Neural cell (in vitro differentiated cells): ENCODE results near the gene CANT1. TPM values are rescaled to one million over a fixed set of nuclear protein-coding genes. Genes with fewer than 3 reads are reported as not detected.
A peak's percentile ranks its signal among the peaks of the same experiment; 100 is the strongest.

ENCODE experiments used
- H2AFZ ChIP-seq: fragments of 200-600, 300-800 bp; sonication (generic), shearing (Covaris generic); 2 replicates; pipeline ENCODE4 v1.6.0; 2014; ENCODE audit warnings: low read depth, mild to moderate bottlenecking, antibody characterized with exemption, low read length, moderate library complexity
- H3F3A ChIP-seq: fragments of 200-600 bp; shearing (Covaris generic); 2 replicates; pipeline ENCODE4 v1.6.1; 2016; ENCODE audit warnings: mild to moderate bottlenecking, moderate library complexity, mixed read lengths, antibody characterized with exemption, low read length; ENCODE audit not compliant: insufficient read depth, poor library complexity, severe bottlenecking
- H3K27ac ChIP-seq: fragments of 200-600, 300-800 bp; sonication (generic), shearing (Covaris generic); 2 replicates; pipeline ENCODE4 v1.5.1; 2014; ENCODE audit warnings: mild to moderate bottlenecking, low read length, moderate library complexity
- H3K27me3 ChIP-seq: fragments of 300-800, 200-600 bp; sonication (generic), shearing (Covaris generic); 2 replicates; pipeline ENCODE4 v1.6.0; 2014; ENCODE audit warnings: mild to moderate bottlenecking, low read depth, low read length, moderate library complexity; ENCODE audit not compliant: insufficient read depth
- H3K36me3 ChIP-seq: fragments of 300-800, 200-600 bp; sonication (generic), shearing (Covaris generic); 2 replicates; pipeline ENCODE4 v1.5.1; 2014; ENCODE audit warnings: mild to moderate bottlenecking, antibody characterized with exemption, low read length, moderate library complexity; ENCODE audit not compliant: insufficient read depth
- H3K4me2 ChIP-seq: fragments of 300-800, 200-600 bp; sonication (generic), shearing (Covaris generic); 2 replicates; pipeline ENCODE4 v1.6.0; 2014; ENCODE audit warnings: mild to moderate bottlenecking, low read length
- H3K4me3 ChIP-seq: fragments of 300-800, 200-600 bp; sonication (generic), shearing (Covaris generic); 2 replicates; pipeline ENCODE4 v1.5.1; 2014; ENCODE audit warnings: mild to moderate bottlenecking, low read length, moderate library complexity
- H3K79me2 ChIP-seq: fragments of 200-600 bp; shearing (Covaris generic); replicated peaks from 2 replicates; pipeline ENCODE4 v1.6.0; 2014; ENCODE audit warnings: mild to moderate bottlenecking, low read length, moderate library complexity; ENCODE audit not compliant: insufficient read depth
- H3K9ac ChIP-seq: fragments of 300-800, 200-600 bp; sonication (generic), shearing (Covaris generic); 2 replicates; pipeline ENCODE4 v1.6.1; 2016; ENCODE audit warnings: mild to moderate bottlenecking, low read length, mixed read lengths
- H3K9me2 ChIP-seq: fragments of 200-600 bp; shearing (Covaris generic); 2 replicates; pipeline ENCODE4 v1.6.1; 2016; ENCODE audit warnings: mild to moderate bottlenecking, low read length, mixed read lengths; ENCODE audit not compliant: insufficient read depth
- H3K9me3 ChIP-seq: fragments of 200-600, 300-800 bp; sonication (generic), shearing (Covaris generic); 2 replicates; pipeline ENCODE4 v1.6.1; 2016; ENCODE audit warnings: mild to moderate bottlenecking, mixed run types, low read length, moderate library complexity, mixed read lengths
- H4K20me1 ChIP-seq: fragments of 200-600 bp; shearing (Covaris generic); 2 replicates; pipeline ENCODE4 v1.6.1; 2016; ENCODE audit warnings: mild to moderate bottlenecking, mixed run types; ENCODE audit not compliant: insufficient read depth
- EP300 ChIP-seq: fragments of 450-650 bp; conservative IDR thresholded peaks from 2 replicates; pipeline ENCODE4 v1.6.1; 2014; ENCODE audit warnings: antibody characterized with exemption, mild to moderate bottlenecking, moderate library complexity; ENCODE audit not compliant: poor library complexity, severe bottlenecking
- EZH2 ChIP-seq: fragments of 200-600, 300-800 bp; shearing (Covaris generic), sonication (generic); IDR thresholded peaks from 2 replicates; pipeline ENCODE4 v1.6.1; 2014; ENCODE audit warnings: antibody characterized with exemption, low read length, borderline replicate concordance, mild to moderate bottlenecking; ENCODE audit not compliant: insufficient read depth, poor library complexity, severe bottlenecking
- MXI1 ChIP-seq: fragments of 450-650 bp; conservative IDR thresholded peaks from 2 replicates; pipeline ENCODE4 v1.6.1; 2014; ENCODE audit warnings: antibody characterized with exemption, mild to moderate bottlenecking; ENCODE audit not compliant: poor library complexity, severe bottlenecking
- POLR2AphosphoS5 ChIP-seq: IDR thresholded peaks from 2 replicates; pipeline ENCODE4 v1.6.1; 2012
- SMC3 ChIP-seq: fragments of 450-650 bp; conservative IDR thresholded peaks from 2 replicates; pipeline ENCODE4 v1.6.1; 2014; ENCODE audit warnings: antibody characterized with exemption, mild to moderate bottlenecking, moderate library complexity; ENCODE audit not compliant: poor library complexity
- TAF1 ChIP-seq: IDR thresholded peaks from 2 replicates; pipeline ENCODE4 v1.6.1; 2012; ENCODE audit warnings: low read depth
- polyA plus RNA-seq: library from polyadenylated mRNA; depleted of rRNA; stranded (reverse); fragments of >200 nt; gene quantifications from 2 replicates; pipeline ENCODE4 v1.2.3, GENCODE V29; 2014
- TF ChIP-seq, protein P1 (sequence below): fragments of 450-650 bp; IDR thresholded peaks from 2 replicates; pipeline ENCODE4 v1.5.1; 2014; ENCODE audit warnings: antibody characterized with exemption, mild to moderate bottlenecking, moderate library complexity; ENCODE audit not compliant: poor library complexity, severe bottlenecking
- TF ChIP-seq, protein P2 (sequence below): IDR thresholded peaks from 2 replicates; pipeline ENCODE4 v1.6.1; 2012; ENCODE audit warnings: borderline replicate concordance

Gene CANT1
- polyA plus RNA-seq, 1 donor from 2014 or later, result 17.7 TPM

DNA sequence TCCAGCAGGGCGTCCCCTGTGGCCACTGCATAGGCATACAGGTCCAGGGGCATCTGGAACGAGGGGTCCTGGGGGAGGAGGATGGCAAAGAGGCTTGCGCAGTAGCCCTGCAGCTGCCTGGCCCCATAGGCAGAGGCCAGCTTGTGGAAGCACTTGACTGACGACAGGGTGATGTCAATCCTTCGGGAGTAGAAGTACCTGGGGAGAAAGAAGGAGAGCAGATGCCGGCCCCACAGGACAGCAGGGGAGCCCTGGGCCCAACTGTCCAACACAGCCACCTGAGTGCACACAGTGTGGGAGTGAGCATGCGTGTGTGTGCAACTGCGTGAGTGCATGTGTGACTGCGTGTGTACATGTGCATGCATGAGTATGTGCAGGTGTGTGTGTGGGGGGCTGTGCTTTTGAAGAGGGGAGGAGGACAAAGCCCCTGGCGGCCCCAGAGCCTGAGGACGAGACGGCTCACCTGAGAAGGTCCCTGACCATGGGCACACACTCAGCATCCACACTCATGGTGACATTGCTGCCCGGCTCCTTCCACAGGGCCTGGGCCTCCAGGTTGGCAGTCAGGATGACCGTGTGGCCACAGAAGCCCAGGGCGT, 37.0 kb downstream of the CANT1 start:
- Histone ChIP-seq H3K9me2 (no peaks in the 10 kb centered on the region), H3K36me3 (no peaks in the 10 kb centered on the region), H3K9me3 (no peaks in the 10 kb centered on the region), H2AFZ (no peak overlapping the region), H3K4me3 (no peak overlapping the region), H3K4me2 (no peak overlapping the region), H3F3A (no peaks in the 10 kb centered on the region), H3K79me2 (no peaks in the 10 kb centered on the region), H4K20me1 (no peaks in the 10 kb centered on the region), H3K27me3 (no peaks in the 10 kb centered on the region), H3K9ac (no peak overlapping the region), H3K27ac (no peak overlapping the region)
- TF ChIP-seq EZH2 (no peak), SMC3 (no peak), EP300 (no peak), TAF1 (no peak), POLR2AphosphoS5 (no peak), MXI1 (no peak)
- TF ChIP-seq, protein P1, sequence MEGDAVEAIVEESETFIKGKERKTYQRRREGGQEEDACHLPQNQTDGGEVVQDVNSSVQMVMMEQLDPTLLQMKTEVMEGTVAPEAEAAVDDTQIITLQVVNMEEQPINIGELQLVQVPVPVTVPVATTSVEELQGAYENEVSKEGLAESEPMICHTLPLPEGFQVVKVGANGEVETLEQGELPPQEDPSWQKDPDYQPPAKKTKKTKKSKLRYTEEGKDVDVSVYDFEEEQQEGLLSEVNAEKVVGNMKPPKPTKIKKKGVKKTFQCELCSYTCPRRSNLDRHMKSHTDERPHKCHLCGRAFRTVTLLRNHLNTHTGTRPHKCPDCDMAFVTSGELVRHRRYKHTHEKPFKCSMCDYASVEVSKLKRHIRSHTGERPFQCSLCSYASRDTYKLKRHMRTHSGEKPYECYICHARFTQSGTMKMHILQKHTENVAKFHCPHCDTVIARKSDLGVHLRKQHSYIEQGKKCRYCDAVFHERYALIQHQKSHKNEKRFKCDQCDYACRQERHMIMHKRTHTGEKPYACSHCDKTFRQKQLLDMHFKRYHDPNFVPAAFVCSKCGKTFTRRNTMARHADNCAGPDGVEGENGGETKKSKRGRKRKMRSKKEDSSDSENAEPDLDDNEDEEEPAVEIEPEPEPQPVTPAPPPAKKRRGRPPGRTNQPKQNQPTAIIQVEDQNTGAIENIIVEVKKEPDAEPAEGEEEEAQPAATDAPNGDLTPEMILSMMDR, result no peak

DNA sequence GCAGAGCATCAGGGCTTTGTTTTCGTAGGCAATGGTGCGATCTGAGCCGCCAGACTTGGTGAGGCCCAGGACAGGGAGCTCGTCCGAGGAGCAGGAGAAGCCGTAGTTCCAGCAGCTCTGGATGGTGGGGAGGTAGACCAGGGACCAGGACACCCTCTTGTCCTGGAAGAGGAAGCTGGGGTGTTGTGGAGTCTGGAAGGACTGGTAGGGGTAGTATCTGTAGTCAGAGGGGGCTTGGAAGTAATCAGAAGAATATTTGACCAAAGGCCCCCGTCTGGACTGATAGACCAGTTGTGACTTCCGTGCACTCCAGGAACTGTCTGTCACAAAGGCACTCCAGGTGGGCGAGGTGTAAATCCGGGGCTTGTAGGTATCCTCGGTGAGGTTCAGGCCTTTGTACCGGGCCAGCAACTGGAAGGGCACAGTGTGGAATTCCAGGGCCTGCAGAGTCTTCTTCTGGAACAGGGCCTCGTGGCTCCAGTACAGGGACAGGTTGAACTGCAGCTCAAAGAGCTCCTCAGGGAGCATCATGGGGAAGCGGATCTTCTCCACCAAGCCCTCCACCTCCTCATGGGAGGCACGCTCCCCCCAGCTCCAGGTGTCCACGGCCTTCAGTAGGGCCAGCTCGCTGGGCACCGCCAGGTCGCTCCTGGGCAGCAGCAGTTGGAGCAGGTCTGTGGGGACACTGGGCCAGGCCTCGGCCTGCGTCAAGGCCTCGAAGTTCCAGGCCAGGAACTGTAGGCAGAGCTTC, 37.6 kb downstream of the CANT1 start:
- Histone ChIP-seq H3K4me3 (no peak overlapping the region), H3K9ac (no peak overlapping the region), H3K36me3 (no peaks in the 10 kb centered on the region), H3K79me2 (no peaks in the 10 kb centered on the region), H3K9me2 (no peaks in the 10 kb centered on the region), H3K4me2 (no peak overlapping the region), H3F3A (no peaks in the 10 kb centered on the region), H3K9me3 (no peaks in the 10 kb centered on the region), H4K20me1 (no peaks in the 10 kb centered on the region), H2AFZ (peak overlapping the region; percentile 33), H3K27ac (no peak overlapping the region), H3K27me3 (no peaks in the 10 kb centered on the region)
- TF ChIP-seq, protein P2, sequence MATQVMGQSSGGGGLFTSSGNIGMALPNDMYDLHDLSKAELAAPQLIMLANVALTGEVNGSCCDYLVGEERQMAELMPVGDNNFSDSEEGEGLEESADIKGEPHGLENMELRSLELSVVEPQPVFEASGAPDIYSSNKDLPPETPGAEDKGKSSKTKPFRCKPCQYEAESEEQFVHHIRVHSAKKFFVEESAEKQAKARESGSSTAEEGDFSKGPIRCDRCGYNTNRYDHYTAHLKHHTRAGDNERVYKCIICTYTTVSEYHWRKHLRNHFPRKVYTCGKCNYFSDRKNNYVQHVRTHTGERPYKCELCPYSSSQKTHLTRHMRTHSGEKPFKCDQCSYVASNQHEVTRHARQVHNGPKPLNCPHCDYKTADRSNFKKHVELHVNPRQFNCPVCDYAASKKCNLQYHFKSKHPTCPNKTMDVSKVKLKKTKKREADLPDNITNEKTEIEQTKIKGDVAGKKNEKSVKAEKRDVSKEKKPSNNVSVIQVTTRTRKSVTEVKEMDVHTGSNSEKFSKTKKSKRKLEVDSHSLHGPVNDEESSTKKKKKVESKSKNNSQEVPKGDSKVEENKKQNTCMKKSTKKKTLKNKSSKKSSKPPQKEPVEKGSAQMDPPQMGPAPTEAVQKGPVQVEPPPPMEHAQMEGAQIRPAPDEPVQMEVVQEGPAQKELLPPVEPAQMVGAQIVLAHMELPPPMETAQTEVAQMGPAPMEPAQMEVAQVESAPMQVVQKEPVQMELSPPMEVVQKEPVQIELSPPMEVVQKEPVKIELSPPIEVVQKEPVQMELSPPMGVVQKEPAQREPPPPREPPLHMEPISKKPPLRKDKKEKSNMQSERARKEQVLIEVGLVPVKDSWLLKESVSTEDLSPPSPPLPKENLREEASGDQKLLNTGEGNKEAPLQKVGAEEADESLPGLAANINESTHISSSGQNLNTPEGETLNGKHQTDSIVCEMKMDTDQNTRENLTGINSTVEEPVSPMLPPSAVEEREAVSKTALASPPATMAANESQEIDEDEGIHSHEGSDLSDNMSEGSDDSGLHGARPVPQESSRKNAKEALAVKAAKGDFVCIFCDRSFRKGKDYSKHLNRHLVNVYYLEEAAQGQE, result no peak
- TF ChIP-seq SMC3 (no peak), POLR2AphosphoS5 (no peak), MXI1 (no peak), EZH2 (no peak)
